H9 (cell line): ENCODE results near the gene C19orf33. TPM values are rescaled to one million over a fixed set of nuclear protein-coding genes. Genes with fewer than 3 reads are reported as not detected.
A peak's percentile ranks its signal among the peaks of the same experiment; 100 is the strongest.

Source experiments
- DNase-seq: peaks from one replicate; pipeline ENCODE4 v3.0.0-alpha.2; 2017
- H2AFZ ChIP-seq: one replicate; pipeline ENCODE4 v1.6.1; 2013; ENCODE audit warnings: mild to moderate bottlenecking, low read length, control low read depth, moderate library complexity
- H2AK5ac ChIP-seq: 2 replicates; pipeline ENCODE4 v1.6.1; 2013; ENCODE audit warnings: low read length, control low read depth, mixed read lengths; ENCODE audit not compliant: insufficient read length
- H2BK120ac ChIP-seq: one replicate; pipeline ENCODE4 v1.6.1; 2013; ENCODE audit warnings: low read depth, mild to moderate bottlenecking, low read length, control low read depth, inconsistent platforms; ENCODE audit not compliant: poor library complexity, severe bottlenecking
- H2BK12ac ChIP-seq: 2 replicates; pipeline ENCODE4 v1.6.1; 2013; ENCODE audit warnings: low read length, control low read depth, mixed read lengths, low read depth; ENCODE audit not compliant: insufficient read length
- H2BK15ac ChIP-seq: 2 replicates; pipeline ENCODE4 v1.6.1; 2013; ENCODE audit warnings: low read depth, low read length, control low read depth
- H2BK20ac ChIP-seq: one replicate; pipeline ENCODE4 v1.6.1; 2013; ENCODE audit warnings: low read depth, mild to moderate bottlenecking, low read length, control low read depth, inconsistent platforms; ENCODE audit not compliant: poor library complexity, severe bottlenecking
- H2BK5ac ChIP-seq: 2 replicates; pipeline ENCODE4 v1.6.1; 2013; ENCODE audit warnings: low read length, control low read depth, mixed read lengths; ENCODE audit not compliant: insufficient read length
- H3K14ac ChIP-seq: 2 replicates; pipeline ENCODE4 v1.6.1; 2013; ENCODE audit warnings: low read length, control low read depth; ENCODE audit not compliant: insufficient read depth
- H3K18ac ChIP-seq: 2 replicates; pipeline ENCODE4 v1.6.1; 2013; ENCODE audit warnings: low read depth, mild to moderate bottlenecking, mixed read lengths, low read length, control low read depth; ENCODE audit not compliant: insufficient read length
- H3K23ac ChIP-seq: 2 replicates; pipeline ENCODE4 v1.6.1; 2013; ENCODE audit warnings: low read length, control low read depth, mixed read lengths, low read depth; ENCODE audit not compliant: insufficient read length
- H3K23me2 ChIP-seq: 2 replicates; pipeline ENCODE4 v1.6.1; 2013; ENCODE audit warnings: low read depth, mild to moderate bottlenecking, mixed read lengths, low read length, control low read depth; ENCODE audit not compliant: insufficient read length, poor library complexity, severe bottlenecking
- H3K27ac ChIP-seq: 2 replicates; pipeline ENCODE4 v1.5.1; 2013; ENCODE audit warnings: low read length, control low read depth, mixed read lengths, low read depth; ENCODE audit not compliant: insufficient read length
- H3K27me3 ChIP-seq: 2 replicates; pipeline ENCODE4 v1.6.1; 2013; ENCODE audit warnings: low read length, control low read depth, inconsistent platforms; ENCODE audit not compliant: insufficient read depth
- H3K4ac ChIP-seq: 2 replicates; pipeline ENCODE4 v1.6.1; 2013; ENCODE audit warnings: low read depth, mild to moderate bottlenecking, control low read depth, inconsistent platforms, low read length, moderate library complexity
- H3K4me1 ChIP-seq: 2 replicates; pipeline ENCODE4 v1.6.1; 2013; ENCODE audit warnings: low read length, control low read depth, inconsistent platforms; ENCODE audit not compliant: insufficient read depth
- H3K4me2 ChIP-seq: 2 replicates; pipeline ENCODE4 v1.6.1; 2013; ENCODE audit warnings: low read length, control low read depth, mixed read lengths; ENCODE audit not compliant: insufficient read length, insufficient read depth
- H3K56ac ChIP-seq: 2 replicates; pipeline ENCODE4 v1.6.1; 2013; ENCODE audit warnings: low read depth, mild to moderate bottlenecking, mixed read lengths, low read length, control low read depth; ENCODE audit not compliant: insufficient read length
- H3K79me1 ChIP-seq: 2 replicates; pipeline ENCODE4 v1.6.1; 2013; ENCODE audit warnings: low read depth, mild to moderate bottlenecking, moderate library complexity, low read length, control low read depth, inconsistent platforms; ENCODE audit not compliant: insufficient read depth, poor library complexity, severe bottlenecking
- H3K79me2 ChIP-seq: 2 replicates; pipeline ENCODE4 v1.6.1; 2013; ENCODE audit warnings: low read length, control low read depth, inconsistent platforms; ENCODE audit not compliant: insufficient read depth
- H3K9ac ChIP-seq: 2 replicates; pipeline ENCODE4 v1.6.1; 2013; ENCODE audit warnings: low read length, control low read depth, mixed read lengths; ENCODE audit not compliant: insufficient read length; ENCODE audit errors: extremely low read depth
- H3K9me3 ChIP-seq: one replicate; pipeline ENCODE4 v1.6.1; 2013; ENCODE audit warnings: low read depth, low read length, inconsistent platforms; ENCODE audit not compliant: control insufficient read depth
- H3T11ph ChIP-seq: one replicate; pipeline ENCODE4 v1.6.1; 2013; ENCODE audit warnings: mild to moderate bottlenecking, low read length, control low read depth, inconsistent platforms
- H4K20me1 ChIP-seq: one replicate; pipeline ENCODE4 v1.6.1; 2013; ENCODE audit not compliant: control insufficient read depth, insufficient read length, insufficient read depth
- H4K5ac ChIP-seq: 2 replicates; pipeline ENCODE4 v1.6.1; 2013; ENCODE audit warnings: low read depth, mild to moderate bottlenecking, mixed read lengths, low read length, control low read depth; ENCODE audit not compliant: insufficient read length
- H4K8ac ChIP-seq: replicated peaks from 2 replicates; pipeline ENCODE4 v1.6.1; 2013; ENCODE audit warnings: low read length, control low read depth, mixed read lengths, low read depth; ENCODE audit not compliant: insufficient read length
- H4K91ac ChIP-seq: 2 replicates; pipeline ENCODE4 v1.6.1; 2013; ENCODE audit warnings: low read depth, mild to moderate bottlenecking, moderate library complexity, mixed read lengths, low read length, control low read depth; ENCODE audit not compliant: insufficient read length
- H3K27ac Mint-ChIP-seq, 3 experiments: 2 replicates in 2 of 3; 3 replicates in 1 of 3; pipeline ENCODE4 v1.8.0; 2020 to 2021; ENCODE audit warnings: mixed read lengths in 3 of 3, mild to moderate bottlenecking in 1 of 3, moderate library complexity in 1 of 3
- H3K27me3 Mint-ChIP-seq: 2 replicates; pipeline ENCODE4 v1.8.0; 2021; ENCODE audit warnings: low read depth, mild to moderate bottlenecking, moderate library complexity, mixed read lengths
- H3K36me3 Mint-ChIP-seq, 3 experiments: 2 replicates in 2 of 3; 3 replicates in 1 of 3; pipeline ENCODE4 v1.8.0; 2020 to 2021; ENCODE audit warnings: low read depth in 3 of 3, mixed read lengths in 3 of 3; ENCODE audit not compliant: insufficient read depth in 1 of 3
- H3K4me1 Mint-ChIP-seq, 2 experiments: 2 replicates each; pipeline ENCODE4 v1.8.0; 2020; ENCODE audit warnings: mixed read lengths in 2 of 2
- H3K4me3 Mint-ChIP-seq, 2 experiments: 2 replicates in 1 of 2; 3 replicates in 1 of 2; pipeline ENCODE4 v1.8.0; 2020 to 2021; ENCODE audit warnings: mild to moderate bottlenecking in 2 of 2, mixed read lengths in 2 of 2, moderate library complexity in 1 of 2
- H3K9me3 Mint-ChIP-seq, 2 experiments: 2 replicates in 1 of 2; 3 replicates in 1 of 2; pipeline ENCODE4 v1.8.0; 2020; ENCODE audit warnings: mild to moderate bottlenecking in 2 of 2, mixed read lengths in 2 of 2, moderate library complexity in 1 of 2
- WGBS: extraction: QIAGEN DNeasy Blood & Tissue Kit; methylation state at CpG from one replicate; pipeline ENCODE4 v1.1.7; 2013; ENCODE audit warnings: missing lambda C conversion rate, low lambda C conversion rate, mixed read lengths; ENCODE audit not compliant: insufficient read length; ENCODE audit errors: extremely low coverage; 5-methylcytosine and 5-hydroxymethylcytosine counted together
- total RNA-seq: library from RNA; stranded (reverse); gene quantifications from 2 replicates; pipeline ENCODE4 v1.2.1, GENCODE V29; 2021
- TF ChIP-seq, protein P1 (sequence below): fragments of 200-600 bp; sonication (generic); conservative IDR thresholded peaks from 3 replicates; pipeline ENCODE4 v1.8.0; 2021; ENCODE audit warnings: antibody characterized with exemption, mild to moderate bottlenecking

Gene C19orf33
- total RNA-seq, 1 experiment from 2014 or later: not detected

DNA sequence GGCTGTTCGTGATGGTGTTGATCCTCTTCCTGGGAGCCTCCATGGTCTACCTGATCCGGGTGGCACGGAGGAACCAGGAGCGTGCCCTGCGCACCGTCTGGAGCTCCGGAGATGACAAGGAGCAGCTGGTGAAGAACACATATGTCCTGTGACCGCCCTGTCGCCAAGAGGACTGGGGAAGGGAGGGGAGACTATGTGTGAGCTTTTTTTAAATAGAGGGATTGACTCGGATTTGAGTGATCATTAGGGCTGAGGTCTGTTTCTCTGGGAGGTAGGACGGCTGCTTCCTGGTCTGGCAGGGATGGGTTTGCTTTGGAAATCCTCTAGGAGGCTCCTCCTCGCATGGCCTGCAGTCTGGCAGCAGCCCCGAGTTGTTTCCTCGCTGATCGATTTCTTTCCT, 12.2 kb upstream of the C19orf33 start:
- no peak overlapping the region for H3K4ac ChIP-seq
- no peak overlapping the region for H3K56ac ChIP-seq
- no peaks in the 10 kb centered on the region for H3K9me3 ChIP-seq
- H3K27me3 ChIP-seq: no peaks in the 10 kb centered on the region
- no peak overlapping the region for H2AK5ac ChIP-seq
- no peak overlapping the region for H2BK20ac ChIP-seq
- no peak overlapping the region for H2BK5ac ChIP-seq
- peaks cover 32 to 59% (median 56%) of the 10 kb centered on the region in 3 experiments; a peak in 6 of 7 replicates for H3K36me3 Mint-ChIP-seq
- H3K18ac ChIP-seq: no peak overlapping the region
- WGBS: no CpG with 5 or more reads among the region's 15 CpGs
- H3K4me1 ChIP-seq: no peaks in the 10 kb centered on the region
- H3K4me1 Mint-ChIP-seq: peaks cover 3% of the 10 kb centered on the region in 2 experiments; a peak in 3 of 4 replicates
- no peak overlapping the region for H3K4me3 Mint-ChIP-seq
- H2BK12ac ChIP-seq: no peak overlapping the region
- H4K5ac ChIP-seq: no peak overlapping the region
- no peak overlapping the region for H3K4me2 ChIP-seq
- H4K20me1 ChIP-seq: no peaks in the 10 kb centered on the region
- DNase-seq: no peak
- H3K9ac ChIP-seq: no peak overlapping the region
- H3K27ac Mint-ChIP-seq: peak overlapping the region in 1 of 3 experiments; percentile 80; a peak in 1 of 7 replicates
- H2BK120ac ChIP-seq: no peak overlapping the region
- H2BK15ac ChIP-seq: no peak overlapping the region
- H3K9me3 Mint-ChIP-seq: 0 out of 5 replicates have a peak, but pooled peaks cover 0 to under 1% of the 10 kb centered on the region in 2 experiments
- no peak overlapping the region for H3K27ac ChIP-seq
- TF ChIP-seq, protein P1, sequence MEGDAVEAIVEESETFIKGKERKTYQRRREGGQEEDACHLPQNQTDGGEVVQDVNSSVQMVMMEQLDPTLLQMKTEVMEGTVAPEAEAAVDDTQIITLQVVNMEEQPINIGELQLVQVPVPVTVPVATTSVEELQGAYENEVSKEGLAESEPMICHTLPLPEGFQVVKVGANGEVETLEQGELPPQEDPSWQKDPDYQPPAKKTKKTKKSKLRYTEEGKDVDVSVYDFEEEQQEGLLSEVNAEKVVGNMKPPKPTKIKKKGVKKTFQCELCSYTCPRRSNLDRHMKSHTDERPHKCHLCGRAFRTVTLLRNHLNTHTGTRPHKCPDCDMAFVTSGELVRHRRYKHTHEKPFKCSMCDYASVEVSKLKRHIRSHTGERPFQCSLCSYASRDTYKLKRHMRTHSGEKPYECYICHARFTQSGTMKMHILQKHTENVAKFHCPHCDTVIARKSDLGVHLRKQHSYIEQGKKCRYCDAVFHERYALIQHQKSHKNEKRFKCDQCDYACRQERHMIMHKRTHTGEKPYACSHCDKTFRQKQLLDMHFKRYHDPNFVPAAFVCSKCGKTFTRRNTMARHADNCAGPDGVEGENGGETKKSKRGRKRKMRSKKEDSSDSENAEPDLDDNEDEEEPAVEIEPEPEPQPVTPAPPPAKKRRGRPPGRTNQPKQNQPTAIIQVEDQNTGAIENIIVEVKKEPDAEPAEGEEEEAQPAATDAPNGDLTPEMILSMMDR: no peak
- no peaks in the 10 kb centered on the region for H3K79me1 ChIP-seq
- H3K14ac ChIP-seq: no peak overlapping the region
- no peaks in the 10 kb centered on the region for H3K79me2 ChIP-seq
- no peak overlapping the region for H4K8ac ChIP-seq
- no peak overlapping the region for H3K23ac ChIP-seq
- no peak overlapping the region for H3T11ph ChIP-seq
- H3K23me2 ChIP-seq: no peaks in the 10 kb centered on the region
- no peak overlapping the region for H2AFZ ChIP-seq
- H4K91ac ChIP-seq: no peak overlapping the region
- H3K27me3 Mint-ChIP-seq: no peaks in the 10 kb centered on the region
